Measurements from ENCODE around the gene SNX13.

Gene SNX13

DNA sequence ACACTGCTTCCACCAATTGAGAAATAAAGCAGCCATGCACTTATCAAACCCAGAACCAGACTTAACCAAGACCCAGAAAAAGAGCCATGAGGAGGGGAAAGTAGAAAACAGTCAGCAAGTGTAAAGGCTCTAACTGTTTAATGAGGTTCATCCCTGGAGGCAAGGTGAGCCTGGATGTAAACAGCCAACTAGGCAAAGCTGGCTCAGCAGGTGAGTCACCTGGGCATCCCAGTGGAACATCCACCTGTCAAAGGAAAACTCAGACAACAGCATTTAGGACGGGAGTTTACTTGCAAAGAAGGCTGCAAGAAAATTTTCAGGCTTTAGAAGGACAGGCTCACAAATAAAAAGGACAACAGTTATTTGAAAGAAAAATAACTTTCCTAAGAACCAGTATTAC lies 153.0 kb downstream of the SNX13 start:
- FAIRE-seq (no peak), DNase-seq (ENCODE audit: insufficient read length, low spot score) (no peak)
- TF ChIP-seq SPI1 (IDR thresholded peaks at IDR 0.05; ENCODE audit: low read depth, low read length) (no peak), POU2F2 (IDR thresholded peaks at IDR 0.05; ENCODE audit: low read depth, low read length) (no peak), TAF1 (IDR thresholded peaks at IDR 0.05; ENCODE audit: low read depth, low read length) (no peak), PAX5 (IDR thresholded peaks at IDR 0.05; ENCODE audit: insufficient read depth, low read length, severe bottlenecking) (no peak), POLR2A (IDR thresholded peaks at IDR 0.05; ENCODE audit: low read depth, low read length) (no peak), POLR2AphosphoS5 (IDR thresholded peaks at IDR 0.05; ENCODE audit: low read depth, low read length) (no peak)

DNA sequence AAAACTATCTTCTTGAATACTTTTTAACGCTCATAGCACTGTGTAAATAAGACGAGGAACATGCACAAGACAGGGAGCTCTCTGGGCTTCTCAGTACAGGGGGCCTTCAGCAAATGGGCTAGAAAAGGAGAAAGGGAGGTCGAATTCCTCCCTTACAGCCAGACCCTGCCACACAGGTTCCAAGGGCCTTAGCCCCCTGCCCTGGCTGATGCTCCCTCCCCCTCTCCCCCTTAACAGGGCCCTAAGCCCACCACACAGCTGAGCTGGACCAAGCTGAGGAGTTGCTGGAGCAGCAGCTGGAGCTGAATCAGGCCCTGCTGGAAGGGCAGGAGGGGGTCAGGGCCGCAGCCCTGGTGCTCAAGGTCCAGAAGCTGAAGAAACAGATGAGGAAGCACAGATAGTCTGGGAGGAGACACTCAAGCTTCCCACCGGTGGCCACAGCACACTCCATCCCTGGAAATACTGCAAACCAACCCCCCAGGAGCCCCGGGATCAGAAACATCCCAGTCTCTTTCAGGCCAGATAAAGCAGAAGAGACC lies 153.9 kb downstream of the SNX13 start:
- DNase-seq (ENCODE audit: insufficient read length, low spot score): no peak
- no peak for FAIRE-seq
- TF ChIP-seq POLR2A (IDR thresholded peaks at IDR 0.05; ENCODE audit: low read depth, low read length): no peak
- no peak for TF ChIP-seq POU2F2 (IDR thresholded peaks at IDR 0.05; ENCODE audit: low read depth, low read length)

DNA sequence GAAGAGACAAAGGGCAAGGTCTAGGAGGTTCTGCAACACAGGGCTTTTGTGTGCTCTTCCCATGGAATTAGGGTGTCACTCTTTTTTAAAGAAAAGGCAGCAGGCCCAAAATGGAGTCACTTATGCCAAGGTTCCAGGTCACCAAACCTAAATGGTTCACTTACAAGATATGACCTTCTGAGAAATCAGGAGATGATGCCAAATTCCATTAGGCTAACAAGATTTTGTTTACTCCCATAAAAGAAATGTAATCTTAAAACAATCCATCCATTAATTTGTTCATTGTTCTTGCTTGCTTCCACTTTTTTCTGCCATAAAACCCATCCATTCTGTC lies 158.1 kb downstream of the SNX13 start:
- no peak for FAIRE-seq
- TF ChIP-seq PAX5 (IDR thresholded peaks at IDR 0.05; ENCODE audit: insufficient read depth, low read length, severe bottlenecking) (no peak), TAF1 (IDR thresholded peaks at IDR 0.05; ENCODE audit: low read depth, low read length) (no peak), SPI1 (IDR thresholded peaks at IDR 0.05; ENCODE audit: low read depth, low read length) (no peak), POLR2A (IDR thresholded peaks at IDR 0.05; ENCODE audit: low read depth, low read length) (no peak), POLR2AphosphoS5 (IDR thresholded peaks at IDR 0.05; ENCODE audit: low read depth, low read length) (no peak), POU2F2 (IDR thresholded peaks at IDR 0.05; ENCODE audit: low read depth, low read length) (no peak)

DNA sequence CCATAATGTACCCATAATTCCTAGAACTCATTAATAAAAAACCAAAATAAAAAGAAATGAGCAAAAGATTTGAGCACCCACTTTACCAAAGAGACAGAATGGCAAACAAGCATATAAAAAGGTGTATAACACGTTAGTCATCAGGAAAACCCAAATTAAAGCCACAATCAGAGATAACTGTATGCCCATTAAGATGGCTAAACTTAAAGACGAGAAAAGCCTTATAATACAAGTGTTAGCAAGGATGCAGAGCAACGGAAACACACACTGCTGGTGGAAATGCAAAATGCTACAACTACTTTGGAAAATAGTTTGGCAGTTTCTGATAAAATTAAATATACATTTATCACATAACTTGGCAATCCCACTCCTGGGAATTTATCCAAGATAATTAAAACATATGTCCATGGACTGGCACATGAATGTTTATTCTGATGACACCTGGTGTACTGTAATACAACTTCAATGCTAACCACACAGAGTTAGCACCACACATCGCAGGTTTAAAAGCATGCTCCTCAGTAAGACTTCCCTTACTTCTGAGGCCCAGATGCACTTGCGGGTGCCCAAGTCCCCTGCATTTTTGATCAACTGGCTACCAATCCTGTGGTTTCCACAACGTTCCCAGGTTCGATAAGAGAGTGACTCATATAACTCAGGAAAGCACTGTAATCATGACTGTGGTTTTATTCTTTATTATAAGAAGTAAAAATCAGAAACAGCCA lies 158.6 kb downstream of the SNX13 start:
- FAIRE-seq (no peak), DNase-seq (ENCODE audit: insufficient read length, low spot score) (no peak)
- TF ChIP-seq PAX5 (IDR thresholded peaks at IDR 0.05; ENCODE audit: insufficient read depth, low read length, severe bottlenecking) (no peak), POLR2AphosphoS5 (IDR thresholded peaks at IDR 0.05; ENCODE audit: low read depth, low read length) (no peak), POU2F2 (IDR thresholded peaks at IDR 0.05; ENCODE audit: low read depth, low read length) (no peak), SPI1 (IDR thresholded peaks at IDR 0.05; ENCODE audit: low read depth, low read length) (no peak), POLR2A (IDR thresholded peaks at IDR 0.05; ENCODE audit: low read depth, low read length) (no peak), TAF1 (IDR thresholded peaks at IDR 0.05; ENCODE audit: low read depth, low read length) (no peak)

More for the DNA sequence above, 158.1 kb downstream of the SNX13 start:
- no peak for DNase-seq (ENCODE audit: insufficient read length, low spot score)

DNA sequence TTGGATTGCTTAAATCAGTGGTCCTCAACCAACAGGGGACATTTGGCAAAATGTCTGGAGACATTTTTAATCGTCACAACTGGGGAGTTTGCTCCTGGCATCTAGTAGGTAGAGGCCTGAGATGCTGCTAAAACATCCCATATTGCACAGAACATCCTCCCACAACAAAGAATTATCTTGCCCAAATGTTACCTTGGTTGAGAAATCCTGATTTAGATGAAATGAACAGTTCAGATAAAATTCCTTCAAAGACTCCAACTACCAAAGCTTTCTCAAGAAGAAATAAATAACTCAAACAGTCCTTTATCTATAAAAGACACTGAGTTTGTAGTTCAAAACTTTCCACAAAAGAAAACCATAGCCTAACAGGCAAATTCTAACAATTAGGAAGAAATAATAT lies 160.9 kb downstream of the SNX13 start:
- FAIRE-seq: no peak
- no peak for TF ChIP-seq POU2F2 (IDR thresholded peaks at IDR 0.05; ENCODE audit: low read depth, low read length)
- TF ChIP-seq POLR2A (IDR thresholded peaks at IDR 0.05; ENCODE audit: low read depth, low read length): no peak
- DNase-seq (ENCODE audit: insufficient read length, low spot score): no peak

DNA sequence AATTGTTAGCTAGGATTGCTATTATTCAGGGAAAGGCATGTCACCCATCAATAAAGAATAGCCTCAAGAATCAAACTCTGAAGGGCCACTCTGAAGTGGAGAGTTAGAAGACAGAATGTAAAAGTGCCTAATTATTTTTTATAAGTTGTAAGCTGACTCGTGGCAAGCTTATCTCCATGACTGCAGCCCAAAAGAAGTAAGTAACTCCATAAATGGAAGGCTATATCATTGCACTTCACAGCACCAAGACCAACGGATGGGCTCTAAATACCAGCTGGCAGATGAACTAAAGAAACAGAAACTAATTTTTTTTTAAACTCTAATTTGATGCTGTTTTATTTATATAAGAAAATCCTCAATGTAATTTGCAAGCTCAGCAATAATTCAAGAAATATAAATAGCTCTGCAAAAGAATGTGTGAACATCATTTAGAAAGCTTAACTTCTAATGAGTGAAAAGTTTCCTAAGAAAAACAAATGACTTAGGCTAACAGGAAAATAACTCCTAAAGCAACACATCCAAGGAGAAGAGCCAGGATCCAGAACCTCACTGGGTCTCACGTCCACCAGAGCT lies 165.5 kb downstream of the SNX13 start:
- FAIRE-seq: no peak
- TF ChIP-seq POLR2AphosphoS5 (IDR thresholded peaks at IDR 0.05; ENCODE audit: low read depth, low read length) (no peak), SPI1 (IDR thresholded peaks at IDR 0.05; ENCODE audit: low read depth, low read length) (no peak), POLR2A (IDR thresholded peaks at IDR 0.05; ENCODE audit: low read depth, low read length) (no peak), TAF1 (IDR thresholded peaks at IDR 0.05; ENCODE audit: low read depth, low read length) (no peak), POU2F2 (IDR thresholded peaks at IDR 0.05; ENCODE audit: low read depth, low read length) (no peak), PAX5 (IDR thresholded peaks at IDR 0.05; ENCODE audit: insufficient read depth, low read length, severe bottlenecking) (no peak)

DNA sequence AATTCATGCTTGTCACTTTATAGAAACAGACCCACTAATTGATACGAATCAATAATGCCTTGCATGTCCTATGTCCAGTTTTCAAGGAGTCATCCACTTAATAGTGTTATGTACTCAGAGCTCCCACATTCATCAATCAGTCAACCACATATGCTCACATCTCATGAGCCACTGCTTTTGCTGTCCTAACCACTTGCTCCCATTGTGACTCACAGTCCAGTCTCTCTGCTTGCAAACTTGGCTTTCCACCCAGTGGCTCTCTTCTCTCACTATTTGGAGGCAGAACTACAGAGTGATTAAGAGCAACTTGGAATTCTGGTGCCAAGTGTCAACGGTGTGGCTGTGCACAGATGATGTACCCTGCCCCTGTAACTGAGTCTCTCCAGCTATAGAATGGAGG lies 166.0 kb downstream of the SNX13 start:
- FAIRE-seq (no peak), DNase-seq (ENCODE audit: insufficient read length, low spot score) (no peak)
- TF ChIP-seq POLR2AphosphoS5 (IDR thresholded peaks at IDR 0.05; ENCODE audit: low read depth, low read length): no peak

More for the DNA sequence above, 165.5 kb downstream of the SNX13 start:
- DNase-seq (ENCODE audit: insufficient read length, low spot score): no peak

DNA sequence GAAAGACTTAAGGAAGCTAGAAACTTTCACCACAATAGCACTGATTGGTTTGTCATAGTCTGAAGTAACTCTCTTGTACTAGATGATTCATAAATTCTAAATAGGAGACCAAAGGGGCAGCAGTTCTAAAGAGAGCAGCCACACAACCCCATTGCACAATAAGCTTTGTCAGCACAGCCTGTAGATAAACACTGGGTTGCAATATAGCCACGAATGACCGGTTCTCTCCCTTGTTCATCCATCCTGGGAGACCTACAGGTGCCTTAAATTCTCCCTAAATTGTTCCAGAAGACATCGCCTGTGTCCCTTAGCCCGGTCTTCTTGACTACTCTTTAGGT lies 167.0 kb downstream of the SNX13 start:
- no peak for TF ChIP-seq TAF1 (IDR thresholded peaks at IDR 0.05; ENCODE audit: low read depth, low read length)
- TF ChIP-seq POU2F2 (IDR thresholded peaks at IDR 0.05; ENCODE audit: low read depth, low read length): no peak
- TF ChIP-seq POLR2A (IDR thresholded peaks at IDR 0.05; ENCODE audit: low read depth, low read length): no peak
- TF ChIP-seq POLR2AphosphoS5 (IDR thresholded peaks at IDR 0.05; ENCODE audit: low read depth, low read length): no peak
- no peak for DNase-seq (ENCODE audit: insufficient read length, low spot score)
- FAIRE-seq: no peak

DNA sequence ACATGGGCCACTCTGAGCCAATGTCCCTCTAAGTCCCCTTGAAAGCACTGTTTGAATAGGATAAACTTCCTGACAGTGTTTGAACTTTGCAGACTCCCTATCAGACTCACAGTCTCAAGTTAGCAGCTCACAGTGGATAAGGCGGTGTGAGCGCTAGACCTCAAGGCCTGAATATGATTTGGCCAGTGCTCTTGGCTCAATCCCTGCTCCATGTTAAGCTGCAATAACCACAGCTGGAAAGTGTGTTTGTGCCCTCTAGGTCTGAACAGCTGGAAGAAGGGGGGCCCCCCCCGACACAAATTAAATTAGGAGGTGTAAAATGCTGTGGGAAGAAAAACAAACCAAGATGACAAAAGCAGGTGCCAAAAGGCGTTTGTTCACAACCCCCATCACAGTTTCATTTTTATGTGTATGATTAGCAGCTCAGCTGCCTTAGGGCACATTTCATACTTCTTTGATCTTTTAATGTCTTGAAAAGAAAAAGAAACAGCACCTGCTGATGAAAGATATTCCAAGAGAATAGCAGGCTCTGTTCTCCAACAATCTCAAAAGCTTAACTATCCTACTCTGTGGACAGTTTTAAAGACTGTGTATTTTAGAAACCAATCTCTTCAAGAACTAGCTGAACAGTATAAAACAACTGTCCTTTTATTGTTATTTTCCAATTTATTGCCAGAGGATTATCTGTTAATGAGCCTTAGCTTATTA lies 167.6 kb downstream of the SNX13 start:
- DNase-seq (ENCODE audit: insufficient read length, low spot score): no peak
- TF ChIP-seq POU2F2 (IDR thresholded peaks at IDR 0.05; ENCODE audit: low read depth, low read length) (no peak), PAX5 (IDR thresholded peaks at IDR 0.05; ENCODE audit: insufficient read depth, low read length, severe bottlenecking) (no peak), TAF1 (IDR thresholded peaks at IDR 0.05; ENCODE audit: low read depth, low read length) (no peak), POLR2A (IDR thresholded peaks at IDR 0.05; ENCODE audit: low read depth, low read length) (no peak), SPI1 (IDR thresholded peaks at IDR 0.05; ENCODE audit: low read depth, low read length) (no peak), POLR2AphosphoS5 (IDR thresholded peaks at IDR 0.05; ENCODE audit: low read depth, low read length) (no peak)
- FAIRE-seq: no peak

DNA sequence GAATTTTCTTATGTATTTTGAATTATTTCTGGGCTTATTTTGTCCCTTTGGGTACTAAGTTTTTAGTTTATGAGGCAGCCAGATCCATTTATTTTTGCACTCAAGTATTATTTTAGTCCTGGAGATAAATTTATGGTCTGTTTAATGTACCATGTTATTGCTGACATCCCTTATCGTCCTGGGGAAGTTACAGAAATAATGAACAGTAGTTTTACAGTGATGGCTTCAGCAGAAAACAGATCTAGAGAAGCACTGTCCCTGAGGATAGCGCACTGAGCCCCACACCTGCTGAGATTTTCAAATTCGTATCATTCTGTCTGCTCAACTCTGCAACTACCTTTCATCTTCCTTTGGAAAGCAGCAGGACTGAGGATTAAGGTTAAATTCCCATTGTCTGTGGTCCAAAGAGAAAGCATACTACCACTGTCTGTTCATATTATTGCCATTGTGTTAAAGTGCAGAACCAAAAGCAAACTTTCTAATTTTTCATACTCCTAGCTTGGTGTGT lies 168.3 kb downstream of the SNX13 start:
- no peak for DNase-seq (ENCODE audit: insufficient read length, low spot score)
- TF ChIP-seq POLR2A (IDR thresholded peaks at IDR 0.05; ENCODE audit: low read depth, low read length) (no peak), TAF1 (IDR thresholded peaks at IDR 0.05; ENCODE audit: low read depth, low read length) (no peak), POU2F2 (IDR thresholded peaks at IDR 0.05; ENCODE audit: low read depth, low read length) (no peak), POLR2AphosphoS5 (IDR thresholded peaks at IDR 0.05; ENCODE audit: low read depth, low read length) (no peak)
- peak; percentile 23 for FAIRE-seq
